HEK293T (cell line): Measurements from ENCODE around the gene IFNAR1.

Source experiments
- ARNT ChIP-seq: fragments of 450-650 bp; IDR thresholded peaks from 2 replicates; pipeline ENCODE4 v1.6.1; 2017; ENCODE audit warnings: mild to moderate bottlenecking
- FOXA1 ChIP-seq: fragments of 450-650 bp; IDR thresholded peaks from 2 replicates; pipeline ENCODE4 v1.6.1; 2016; ENCODE audit warnings: mild to moderate bottlenecking
- FOXK2 ChIP-seq: fragments of 450-650 bp; IDR thresholded peaks from 2 replicates; pipeline ENCODE4 v1.6.1; 2016; ENCODE audit warnings: mild to moderate bottlenecking
- SUZ12 ChIP-seq: fragments of 450-650 bp; IDR thresholded peaks from 2 replicates; pipeline ENCODE4 v1.6.1; 2016; ENCODE audit warnings: mild to moderate bottlenecking

DNA sequence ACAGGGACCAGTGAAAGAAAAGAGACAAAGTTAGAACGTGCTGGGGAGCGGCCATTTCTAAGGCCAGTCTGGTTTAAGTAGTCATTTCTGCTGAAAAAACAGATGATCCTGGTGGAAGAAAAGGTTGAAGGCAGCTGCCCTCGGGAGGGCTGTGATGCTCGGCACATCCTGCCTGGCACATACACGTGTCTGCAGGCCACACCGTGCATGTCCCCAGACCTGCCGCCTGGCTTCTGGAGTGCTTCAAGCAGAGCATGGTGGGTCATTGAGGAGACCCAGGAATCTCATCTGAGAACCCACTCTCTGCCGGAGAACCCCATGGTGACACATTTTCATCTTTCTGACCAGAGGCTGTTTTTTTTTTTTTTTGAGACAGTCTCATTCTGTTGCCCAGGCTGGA lies 32.4 kb downstream of the IFNAR1 start:
- no peak for TF ChIP-seq FOXA1
- no peak for TF ChIP-seq ARNT
- no peak for TF ChIP-seq SUZ12
- no peak for TF ChIP-seq FOXK2
